Type B pancreatic cell (in vitro differentiated cells): ENCODE results near the gene SLCO3A1. TPM values are rescaled to one million over a fixed set of nuclear protein-coding genes. Genes with fewer than 3 reads are reported as not detected.

Experiments used
- DNase-seq: peaks from one replicate; pipeline ENCODE4 v3.0.0; 2021; ENCODE audit warnings: mixed read lengths; ENCODE audit not compliant: unreplicated experiment; ENCODE audit errors: extremely low spot score
- H3K27ac Mint-ChIP-seq: 2 replicates; pipeline ENCODE4 v1.8.0; 2021; ENCODE audit warnings: mild to moderate bottlenecking, mixed read lengths
- H3K27me3 Mint-ChIP-seq: 2 replicates; pipeline ENCODE4 v1.8.0; 2021; ENCODE audit warnings: mixed read lengths
- H3K36me3 Mint-ChIP-seq: 2 replicates; pipeline ENCODE4 v1.8.0; 2021; ENCODE audit warnings: mixed read lengths
- H3K4me1 Mint-ChIP-seq: one replicate; pipeline ENCODE4 v1.8.0; 2021; ENCODE audit warnings: mixed read lengths; ENCODE audit not compliant: unreplicated experiment
- H3K4me3 Mint-ChIP-seq: 2 replicates; pipeline ENCODE4 v1.8.0; 2021; ENCODE audit warnings: mild to moderate bottlenecking, mixed read lengths
- H3K9me3 Mint-ChIP-seq: 2 replicates; pipeline ENCODE4 v1.8.0; 2021; ENCODE audit warnings: mixed read lengths
- total RNA-seq: library from RNA; stranded (reverse); gene quantifications from 2 replicates; pipeline ENCODE4 v1.2.1, GENCODE V29; 2021; ENCODE audit warnings: low replicate concordance
- TF ChIP-seq, protein P1 (sequence below): fragments of 200-600 bp; sonication (generic); conservative IDR thresholded peaks from 2 replicates; pipeline ENCODE4 v1.5.0; 2021; ENCODE audit warnings: antibody characterized with exemption, mild to moderate bottlenecking

The SLCO3A1 gene
- total RNA-seq, 1 donor from 2014 or later, result 30.9 TPM

DNA sequence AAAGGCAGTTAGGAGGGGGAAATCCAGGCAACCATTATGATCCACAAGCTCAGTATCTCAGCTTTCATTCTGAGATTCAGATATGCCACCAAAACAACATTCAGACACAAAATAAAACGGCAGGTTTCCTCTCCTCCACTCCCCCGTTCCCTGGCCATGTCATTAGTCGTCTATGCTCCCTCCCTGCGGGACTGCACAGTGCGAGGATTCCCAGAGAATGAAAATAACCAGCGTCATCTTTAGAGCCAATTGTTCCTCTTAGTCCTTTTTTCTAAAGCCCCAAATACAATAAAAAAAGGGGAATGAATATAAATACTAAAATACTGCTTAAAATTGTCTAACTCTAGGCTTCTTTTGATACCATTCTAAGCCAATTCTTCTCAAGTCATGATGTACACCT, 7.8 kb upstream of the SLCO3A1 start:
- Mint-ChIP-seq H3K9me3 (peaks cover 5% of the 10 kb centered on the region), H3K4me3 (no peak overlapping the region), H3K27ac (no peak overlapping the region), H3K4me1 (no peaks in the 10 kb centered on the region), H3K36me3 (peaks cover 4% of the 10 kb centered on the region), H3K27me3 (peaks cover 8% of the 10 kb centered on the region)
- DNase-seq, result no peak
- TF ChIP-seq, protein P1, sequence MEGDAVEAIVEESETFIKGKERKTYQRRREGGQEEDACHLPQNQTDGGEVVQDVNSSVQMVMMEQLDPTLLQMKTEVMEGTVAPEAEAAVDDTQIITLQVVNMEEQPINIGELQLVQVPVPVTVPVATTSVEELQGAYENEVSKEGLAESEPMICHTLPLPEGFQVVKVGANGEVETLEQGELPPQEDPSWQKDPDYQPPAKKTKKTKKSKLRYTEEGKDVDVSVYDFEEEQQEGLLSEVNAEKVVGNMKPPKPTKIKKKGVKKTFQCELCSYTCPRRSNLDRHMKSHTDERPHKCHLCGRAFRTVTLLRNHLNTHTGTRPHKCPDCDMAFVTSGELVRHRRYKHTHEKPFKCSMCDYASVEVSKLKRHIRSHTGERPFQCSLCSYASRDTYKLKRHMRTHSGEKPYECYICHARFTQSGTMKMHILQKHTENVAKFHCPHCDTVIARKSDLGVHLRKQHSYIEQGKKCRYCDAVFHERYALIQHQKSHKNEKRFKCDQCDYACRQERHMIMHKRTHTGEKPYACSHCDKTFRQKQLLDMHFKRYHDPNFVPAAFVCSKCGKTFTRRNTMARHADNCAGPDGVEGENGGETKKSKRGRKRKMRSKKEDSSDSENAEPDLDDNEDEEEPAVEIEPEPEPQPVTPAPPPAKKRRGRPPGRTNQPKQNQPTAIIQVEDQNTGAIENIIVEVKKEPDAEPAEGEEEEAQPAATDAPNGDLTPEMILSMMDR, result no peak

DNA sequence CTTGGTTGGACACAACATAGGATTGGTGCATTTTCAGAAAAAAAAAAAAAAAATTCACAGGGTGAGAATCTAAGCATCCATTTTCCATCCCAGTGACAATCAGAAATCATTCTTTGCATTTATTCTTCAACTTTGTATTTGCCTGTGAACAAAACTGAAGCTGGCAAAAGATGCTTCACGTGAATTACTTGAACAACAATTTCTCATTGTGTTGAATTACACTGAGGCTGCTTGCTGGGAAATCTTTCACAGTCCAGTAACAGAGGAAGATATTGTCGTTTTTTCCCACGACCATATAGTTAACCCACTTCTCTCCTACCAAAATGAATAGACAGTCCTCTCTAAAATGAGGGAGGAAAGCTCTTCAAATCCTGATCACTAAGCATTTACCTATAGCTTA, 4.3 kb upstream of the SLCO3A1 start:
- Mint-ChIP-seq H3K4me3 (no peak overlapping the region), H3K27me3 (peaks cover 8% of the 10 kb centered on the region), H3K9me3 (no peaks in the 10 kb centered on the region), H3K4me1 (peaks cover 9% of the 10 kb centered on the region), H3K36me3 (peaks cover 4% of the 10 kb centered on the region), H3K27ac (no peak overlapping the region)
- TF ChIP-seq, protein P1, result no peak
- DNase-seq, result no peak

DNA sequence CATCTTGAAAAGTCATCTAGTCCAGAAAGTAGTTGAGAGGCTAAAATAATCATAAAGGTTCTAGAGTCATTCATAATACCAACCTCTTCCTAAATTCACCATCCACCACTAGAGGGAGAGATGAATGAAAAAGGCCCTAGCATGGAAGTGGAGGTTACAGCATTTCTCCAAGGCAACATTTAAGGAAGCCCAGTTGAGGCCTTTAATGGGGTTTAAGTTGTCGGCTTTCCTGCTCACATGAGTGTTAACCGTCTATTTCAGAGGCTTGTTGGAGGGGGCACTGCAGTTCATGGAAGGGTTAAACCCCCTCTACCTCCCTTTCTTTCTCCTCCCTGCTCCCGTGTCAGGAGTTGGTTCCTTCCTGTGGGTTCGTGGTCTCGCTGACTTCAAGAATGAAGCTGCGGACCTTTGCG, 3.8 kb upstream of the SLCO3A1 start:
- Mint-ChIP-seq H3K27me3 (peaks cover 13% of the 10 kb centered on the region), H3K4me3 (peak overlapping the region; percentile 53), H3K27ac (no peak overlapping the region), H3K36me3 (peaks cover 4% of the 10 kb centered on the region), H3K9me3 (no peaks in the 10 kb centered on the region), H3K4me1 (peaks cover 13% of the 10 kb centered on the region)
- TF ChIP-seq, protein P1, result peak; percentile 71
- no peak for DNase-seq

DNA sequence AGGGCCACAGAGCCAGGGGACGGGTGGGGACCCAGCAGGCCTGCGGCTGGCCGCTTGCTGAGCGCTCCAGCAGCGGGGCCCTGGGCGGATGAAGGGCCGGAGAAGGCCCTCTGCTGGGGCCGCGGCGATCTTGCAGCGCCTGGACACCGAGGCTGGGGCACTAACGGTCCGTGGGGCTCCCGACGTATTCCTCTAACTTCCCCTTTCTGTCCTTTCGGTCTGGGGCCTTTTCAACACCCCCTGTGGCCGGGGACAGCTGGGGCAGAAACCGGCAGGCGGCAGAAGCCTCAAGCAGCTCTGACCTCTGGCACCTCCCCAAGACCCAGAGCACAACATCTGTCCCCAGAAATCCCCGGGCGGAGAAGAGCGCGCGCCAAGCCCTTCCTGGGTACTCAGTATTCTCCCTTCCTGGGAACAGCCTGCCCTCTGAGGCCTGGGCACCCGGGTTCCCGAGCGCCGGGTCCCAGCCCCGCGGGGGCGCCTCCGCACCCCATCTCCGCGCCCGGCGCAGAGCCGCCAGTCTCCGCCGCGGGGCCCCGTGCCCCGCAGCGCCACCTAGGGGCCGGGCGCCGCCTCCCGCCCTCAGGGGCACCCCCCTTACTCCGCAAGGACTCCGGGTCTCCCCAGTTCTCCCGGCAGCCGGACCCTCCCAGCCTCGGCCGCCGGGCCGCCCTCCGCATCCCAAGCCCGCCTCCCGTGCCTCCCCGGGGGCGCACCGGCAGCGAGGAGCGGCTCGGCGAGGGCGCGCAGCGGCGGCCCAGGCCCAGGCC, 582 bp upstream of the SLCO3A1 start:
- Mint-ChIP-seq H3K4me1 (peaks cover 40% of the 10 kb centered on the region), H3K27ac (peak overlapping the region; percentile 58), H3K27me3 (peaks cover 21% of the 10 kb centered on the region), H3K9me3 (no peaks in the 10 kb centered on the region), H3K36me3 (peaks cover 4% of the 10 kb centered on the region), H3K4me3 (peak overlapping the region; percentile 91)
- TF ChIP-seq, protein P1, result peak; percentile 88
- peak; percentile 75 for DNase-seq

DNA sequence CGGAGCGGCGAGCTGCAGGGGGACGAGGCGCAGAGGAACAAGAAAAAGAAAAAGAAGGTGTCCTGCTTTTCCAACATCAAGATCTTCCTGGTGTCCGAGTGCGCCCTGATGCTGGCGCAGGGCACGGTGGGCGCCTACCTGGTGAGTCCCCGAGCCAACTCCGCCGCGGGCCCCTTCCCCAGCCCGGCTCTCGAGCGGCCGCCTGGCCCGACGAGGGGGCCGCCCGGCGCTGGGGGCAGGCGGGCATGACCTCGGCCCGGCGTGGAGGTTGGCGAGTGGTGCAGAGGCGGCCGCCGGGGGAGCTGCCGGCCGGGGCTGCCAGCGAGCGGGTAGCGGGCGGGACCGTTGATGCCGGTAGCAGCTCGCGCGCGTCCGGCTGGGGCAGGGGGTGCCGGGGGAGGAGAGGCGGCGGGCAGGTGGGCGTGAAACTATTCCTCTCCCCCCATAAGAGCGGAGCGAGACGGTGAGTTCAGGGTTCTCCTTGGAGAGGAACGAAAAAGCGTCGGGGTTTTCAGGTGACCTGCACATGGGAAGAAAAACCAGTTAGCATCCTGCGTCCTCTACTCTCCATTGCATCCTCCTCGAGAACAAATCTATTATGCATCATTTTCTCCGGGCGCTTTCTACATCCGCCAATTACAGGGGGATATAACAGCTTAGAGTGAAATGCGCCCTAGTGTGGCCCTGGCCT, 585 bp downstream of the SLCO3A1 start:
- Mint-ChIP-seq H3K9me3 (no peaks in the 10 kb centered on the region), H3K4me3 (peak overlapping the region; percentile 89), H3K4me1 (peaks cover 41% of the 10 kb centered on the region), H3K36me3 (peaks cover 4% of the 10 kb centered on the region), H3K27ac (peak overlapping the region; percentile 84), H3K27me3 (peaks cover 21% of the 10 kb centered on the region)
- TF ChIP-seq, protein P1, result peak; percentile 50
- no peak for DNase-seq
